ENCODE results near the gene NFIB.

GRCh38 chr9:14307989-14308852, 5.7 kb downstream of the NFIB start:
- TF ChIP-seq EZH2 (IDR thresholded peaks at IDR 0.05; ENCODE audit: low read length, unreplicated experiment) (no peak), EZH2phosphoT487 (IDR thresholded peaks at IDR 0.05; ENCODE audit: borderline replicate concordance, low read length) (no peak), CTCF (conservative IDR thresholded peaks at IDR 0.05; ENCODE audit: low read depth, low read length) (no peak)

Measured in PC-3 (cell line).